NCI-H2227 (cell line): ENCODE measurements around the gene CMIP.
"Not testable (repeated sequence)": the region's sequence is repeated elsewhere in the genome, so short reads cannot be mapped to it uniquely, and the experiment has no call there.

ENCODE experiments used
- DNase-seq: peaks from one replicate; lab custom pipeline; 2025; ENCODE audit not compliant: unreplicated experiment; lab: John Stamatoyannopoulos, UW

Gene CMIP

DNA sequence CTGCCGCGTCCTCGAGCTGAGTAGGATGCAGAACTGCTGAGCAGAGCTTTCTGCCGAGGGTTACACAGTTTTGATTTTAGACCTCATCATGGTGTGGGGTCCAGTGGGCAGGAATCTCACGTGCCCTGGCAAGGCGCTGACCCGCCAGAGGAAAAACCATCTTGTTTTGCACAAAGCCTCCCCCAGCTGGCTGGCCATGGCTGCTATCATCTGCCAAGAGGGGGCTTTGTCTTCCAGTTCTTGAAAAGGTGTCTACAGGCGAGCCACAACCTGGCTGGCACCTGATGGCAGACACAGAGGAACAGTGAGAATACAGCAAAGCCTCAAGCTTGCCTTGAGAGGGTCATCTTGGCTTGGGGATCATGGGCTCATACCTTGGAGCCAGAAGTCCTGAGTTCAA is 118.3 kb downstream of the CMIP start:
- no peak for DNase-seq

DNA sequence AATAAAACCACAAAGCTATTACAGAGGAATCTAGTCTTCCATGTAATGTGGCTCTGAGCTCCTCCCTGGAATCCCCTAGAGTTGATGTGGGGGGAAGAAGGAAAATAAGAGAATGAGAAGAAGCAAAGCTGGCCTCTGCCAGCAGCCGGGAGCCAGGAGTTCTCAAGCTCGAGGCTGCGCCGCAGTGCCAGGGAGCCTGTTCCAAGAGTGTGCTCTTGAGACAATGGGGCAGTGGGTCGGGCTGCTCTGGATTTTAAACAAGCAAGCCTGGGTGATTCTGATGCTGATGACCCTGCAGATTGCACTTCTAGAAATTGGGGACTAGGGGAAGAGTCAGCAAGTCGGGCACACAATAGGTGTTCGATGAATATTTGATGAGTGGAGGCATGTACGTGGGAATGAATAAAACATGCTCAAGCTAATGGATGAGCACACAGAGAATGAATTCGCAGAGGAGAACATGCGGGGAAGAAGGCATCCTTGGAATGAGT is 119.9 kb downstream of the CMIP start:
- no peak for DNase-seq

DNA sequence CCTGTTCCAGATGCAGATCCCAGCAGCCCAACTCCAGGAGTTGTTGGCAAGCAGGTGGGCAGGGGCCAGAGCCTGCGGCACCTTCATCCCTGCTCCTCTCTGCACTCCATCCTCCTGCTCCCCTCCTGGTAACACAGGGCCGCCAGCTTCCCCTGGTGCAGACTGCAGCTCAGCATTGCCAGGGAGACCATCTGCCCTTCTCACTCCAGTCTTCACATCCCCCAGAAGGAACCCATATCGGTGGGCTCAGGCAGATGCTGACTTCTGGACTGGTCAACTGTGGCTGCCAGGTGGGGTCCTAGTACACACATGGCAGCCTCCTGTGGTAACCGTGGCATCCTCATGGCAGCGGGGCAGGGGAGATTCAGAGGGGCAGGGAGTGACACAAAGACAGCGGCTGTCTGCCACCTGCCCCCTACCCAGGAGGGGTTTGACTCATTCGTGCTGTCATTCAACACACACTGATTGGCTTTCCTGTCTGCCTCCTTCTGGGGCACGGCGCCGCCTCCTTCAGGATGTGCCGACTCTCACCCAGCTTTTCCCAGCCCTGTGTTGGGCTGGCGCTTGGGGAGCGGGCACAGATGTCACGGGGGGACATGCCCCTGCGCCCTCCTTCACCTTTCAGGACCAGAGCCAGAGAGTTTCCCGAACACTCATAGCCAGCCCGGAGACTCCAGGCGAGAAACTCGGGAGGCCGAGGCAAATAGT is 120.9 kb downstream of the CMIP start:
- no peak for DNase-seq

DNA sequence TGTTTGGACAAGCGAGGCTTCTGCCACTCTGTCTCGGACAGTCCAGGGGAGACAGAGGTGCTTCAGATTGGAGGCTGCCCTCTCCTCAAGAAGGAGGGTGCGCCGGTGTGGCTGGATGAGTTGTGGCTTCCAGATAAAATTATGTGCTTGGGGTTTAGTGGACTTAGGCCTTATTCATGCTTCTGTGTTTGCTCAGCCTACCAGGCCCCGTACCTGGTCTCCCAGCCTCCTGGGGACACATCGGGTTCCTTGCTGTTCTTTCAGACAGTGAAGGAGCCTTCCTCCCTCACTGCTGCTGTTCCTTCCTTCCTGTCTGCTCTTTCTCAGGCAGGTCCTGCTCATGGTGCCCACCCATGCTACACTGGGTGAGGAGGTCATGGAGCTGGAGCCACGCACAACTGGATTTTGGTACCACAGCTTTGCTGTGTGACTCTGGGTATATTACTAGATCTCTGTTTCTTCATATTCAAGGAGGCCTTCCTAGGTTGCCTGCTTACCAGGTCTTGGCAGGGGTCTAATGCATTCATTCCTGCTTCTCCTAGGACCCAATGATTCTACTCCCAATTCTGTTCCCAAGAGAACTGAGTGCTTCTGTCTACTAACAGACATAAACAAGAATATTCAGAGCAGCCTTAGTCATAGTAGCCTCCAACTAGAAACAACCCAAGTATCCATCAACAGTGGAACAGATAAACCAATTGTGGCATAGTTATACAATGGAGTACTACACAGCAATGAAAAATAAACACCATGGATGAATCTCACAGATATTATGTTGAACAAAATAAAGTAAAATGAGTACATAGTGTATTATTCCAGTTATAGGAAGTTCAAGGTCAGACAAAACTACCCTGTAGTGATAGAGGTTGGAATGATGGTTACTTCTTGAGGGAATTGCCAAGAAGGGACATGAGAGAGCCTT is 121.7 kb downstream of the CMIP start:
- DNase-seq = no peak

DNA sequence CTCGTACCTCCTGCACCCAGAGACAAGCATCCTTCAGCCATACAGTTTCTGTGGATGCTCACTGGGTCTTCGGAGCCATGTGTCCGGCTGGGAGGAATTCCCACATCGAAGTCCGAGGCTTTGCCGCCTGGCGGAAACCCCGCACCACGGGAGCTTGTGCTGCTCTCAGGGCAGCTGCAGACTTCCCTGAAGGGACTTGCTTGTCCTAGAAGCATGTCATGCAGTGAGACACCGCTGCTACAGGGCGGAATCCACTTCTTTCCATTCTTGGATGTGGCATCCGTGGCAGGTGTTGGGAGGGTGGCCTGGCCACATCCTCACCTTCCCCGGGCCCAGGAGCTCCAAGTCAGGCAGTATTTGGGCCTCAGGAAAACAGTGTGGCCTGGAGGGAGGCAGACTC is 122.5 kb downstream of the CMIP start:
- no peak for DNase-seq

DNA sequence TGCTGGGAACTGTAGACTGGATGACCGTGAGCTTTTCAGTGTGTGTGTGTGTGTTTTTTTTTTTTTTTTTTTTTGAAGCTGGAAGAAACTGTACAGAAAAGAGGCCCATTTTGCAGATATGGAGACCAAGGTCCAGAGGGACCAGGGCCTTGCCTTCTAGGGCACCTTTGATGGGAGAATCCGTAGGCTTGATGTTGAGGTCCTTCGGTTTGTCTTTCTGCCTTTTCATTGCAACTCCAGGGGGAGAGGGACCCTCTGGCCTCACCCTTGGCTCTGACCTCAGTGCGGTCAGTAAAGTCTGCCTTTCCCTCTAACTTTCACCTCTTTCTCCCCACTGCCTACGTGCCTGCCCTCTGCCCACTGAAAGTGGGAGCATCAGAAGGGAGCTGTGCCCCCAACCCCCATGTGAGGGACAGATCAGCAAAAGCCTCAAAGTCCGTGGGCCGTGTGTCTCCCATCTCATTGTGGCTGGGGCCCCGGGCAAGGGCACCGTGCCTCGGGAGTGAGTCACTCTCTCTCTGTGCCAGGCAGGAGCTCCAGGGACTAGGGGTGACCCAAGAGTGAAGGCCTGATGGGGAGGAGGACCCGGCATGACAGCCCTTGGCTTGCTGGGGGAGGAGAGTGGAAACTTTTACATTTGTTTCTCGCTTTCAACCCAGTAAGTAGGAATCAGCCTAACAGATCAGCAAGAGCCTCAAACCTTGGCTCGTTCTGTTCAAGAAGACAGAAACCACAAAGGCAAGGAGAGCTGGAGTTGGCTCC is 123.6 kb downstream of the CMIP start:
- no peak for DNase-seq

DNA sequence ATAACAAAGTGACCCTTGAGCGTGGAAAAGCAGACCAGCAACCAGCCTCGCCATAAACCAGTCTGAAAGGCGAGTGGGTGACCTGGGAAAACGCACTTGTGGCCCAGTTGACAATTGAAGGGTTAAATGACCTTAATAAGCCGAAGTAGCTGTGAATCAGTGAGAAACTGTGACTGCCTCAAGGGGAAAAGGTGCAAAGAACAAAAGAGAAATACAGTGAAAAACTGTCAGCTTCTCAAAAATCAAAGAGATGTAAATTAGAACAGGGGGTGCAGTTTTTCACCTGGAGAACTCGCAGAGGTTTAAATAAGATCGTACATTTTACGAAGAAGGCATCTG is 124.1 kb downstream of the CMIP start:
- no peak for DNase-seq

DNA sequence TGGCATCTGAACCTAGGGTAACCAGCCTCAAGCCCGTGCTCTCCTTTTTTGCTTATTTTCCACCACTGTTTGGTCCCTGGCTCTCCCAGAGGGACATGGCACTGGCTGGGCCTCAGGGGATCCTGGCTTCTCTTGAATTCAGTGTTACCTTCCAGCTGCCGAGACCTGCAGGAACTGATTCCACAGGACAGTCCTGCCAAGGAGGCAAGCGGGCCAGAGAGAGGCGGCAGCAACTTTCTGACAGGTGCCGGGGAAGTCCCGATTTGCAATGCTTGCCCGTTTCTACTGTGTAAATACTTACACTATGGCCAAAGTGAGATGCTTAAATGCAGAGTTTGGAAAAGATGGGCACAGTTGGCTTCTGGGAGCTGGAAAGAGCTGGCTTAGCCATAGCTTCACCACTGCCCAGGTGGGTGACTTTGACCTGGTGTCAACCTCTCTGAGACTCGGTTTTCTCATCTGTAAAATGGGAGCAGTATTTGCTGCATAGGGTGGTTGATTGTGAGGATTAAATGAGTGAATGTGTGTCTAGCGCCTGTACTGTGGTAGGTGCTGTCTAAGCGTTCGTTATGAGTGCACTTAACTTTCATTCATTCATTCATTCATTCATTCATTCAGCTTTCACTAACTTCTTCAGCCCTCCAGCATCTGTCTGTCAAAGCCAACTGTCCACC is 124.9 kb downstream of the CMIP start:
- no peak for DNase-seq

DNA sequence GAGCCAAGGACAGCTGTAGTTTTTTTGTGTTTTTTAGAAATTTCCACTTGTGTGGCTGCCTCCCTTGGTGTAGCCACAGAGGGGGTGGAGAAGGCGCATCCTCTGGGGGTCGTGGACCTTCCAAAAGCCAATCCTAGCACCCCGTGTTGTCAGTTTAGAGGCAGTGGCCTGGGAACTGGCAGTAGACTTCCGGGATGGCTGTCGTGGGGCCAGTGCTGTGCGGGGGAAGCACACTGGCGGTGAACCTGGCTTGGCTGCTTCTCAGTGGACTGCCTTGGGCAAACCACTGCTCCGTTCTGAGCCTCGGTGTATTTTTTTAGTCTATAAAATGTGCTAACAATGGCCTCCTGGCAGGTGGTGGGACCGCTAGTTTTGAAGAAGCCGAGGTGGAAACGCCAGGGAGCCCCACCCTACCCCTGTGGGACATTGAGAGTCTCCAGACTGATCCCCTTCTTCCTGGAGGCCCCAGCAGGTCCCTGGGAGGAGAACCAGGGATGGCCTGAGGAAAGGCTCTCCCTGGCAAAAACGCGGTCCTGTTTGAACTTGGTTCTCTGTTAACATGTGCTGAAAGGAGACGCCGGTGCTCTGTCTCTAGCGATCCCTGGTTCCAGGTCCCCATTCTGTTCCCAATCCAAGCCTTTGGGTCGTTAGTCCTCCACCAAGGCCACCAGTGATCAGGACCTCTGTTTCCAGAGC is 125.7 kb downstream of the CMIP start:
- no peak for DNase-seq

DNA sequence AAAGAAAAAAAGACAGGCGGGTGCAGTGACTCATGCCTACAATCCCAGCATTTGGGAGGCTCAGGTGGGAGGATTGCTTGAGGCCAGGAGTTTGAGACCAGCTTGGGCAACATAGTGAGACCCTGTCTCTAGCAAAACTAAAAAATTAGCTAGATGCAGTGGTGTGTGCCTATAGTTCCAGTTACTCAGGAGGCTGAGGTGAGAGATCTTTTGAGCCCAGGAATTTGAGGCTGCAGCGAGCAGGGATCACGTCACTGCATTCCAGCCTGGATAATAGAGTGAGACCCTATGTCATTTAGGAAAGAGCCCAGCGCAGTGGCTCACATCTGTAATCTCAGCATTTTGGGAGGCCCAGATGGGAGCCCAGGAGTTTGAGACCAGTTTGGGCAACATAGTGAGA is 126.6 kb downstream of the CMIP start:
- no peak for DNase-seq

DNA sequence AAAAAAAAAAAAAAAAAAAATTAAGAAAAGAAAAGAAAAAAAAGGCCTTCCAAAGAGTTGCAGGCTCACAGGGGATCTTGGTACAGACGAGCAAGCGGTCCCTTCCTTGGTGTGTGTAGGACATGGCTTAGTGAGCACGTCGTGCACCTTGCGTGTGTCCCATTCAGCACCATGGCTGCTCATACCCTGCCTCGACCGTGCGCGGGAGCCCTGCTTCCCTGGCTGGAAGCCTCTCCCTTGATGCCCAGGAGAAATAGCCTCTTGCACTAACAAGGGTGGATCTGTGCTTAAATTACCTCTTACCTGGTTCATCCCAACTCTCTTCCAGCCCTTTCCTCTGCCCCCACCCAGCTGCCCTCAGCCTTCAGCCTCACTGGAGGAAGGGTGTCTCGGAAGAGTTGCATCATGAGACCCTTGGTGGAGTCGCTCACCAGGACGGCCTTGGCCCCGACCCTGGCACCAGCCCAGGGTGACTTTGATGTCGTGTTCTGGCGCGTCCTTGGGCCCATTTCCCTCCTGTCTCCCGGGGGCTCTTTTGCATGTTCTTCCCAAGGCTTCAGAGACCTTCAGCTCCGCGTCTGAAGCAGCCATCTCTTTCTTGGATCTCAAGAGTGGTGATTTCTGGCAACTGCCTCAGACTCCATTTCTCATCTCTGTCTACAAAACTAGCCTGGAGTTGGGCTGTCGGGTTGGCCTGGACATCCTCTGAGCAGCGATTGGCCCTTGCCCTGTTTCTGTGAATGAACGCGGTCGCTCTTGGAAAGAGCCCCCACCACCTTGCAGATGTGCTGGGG is 127.2 kb downstream of the CMIP start:
- DNase-seq = no peak

DNA sequence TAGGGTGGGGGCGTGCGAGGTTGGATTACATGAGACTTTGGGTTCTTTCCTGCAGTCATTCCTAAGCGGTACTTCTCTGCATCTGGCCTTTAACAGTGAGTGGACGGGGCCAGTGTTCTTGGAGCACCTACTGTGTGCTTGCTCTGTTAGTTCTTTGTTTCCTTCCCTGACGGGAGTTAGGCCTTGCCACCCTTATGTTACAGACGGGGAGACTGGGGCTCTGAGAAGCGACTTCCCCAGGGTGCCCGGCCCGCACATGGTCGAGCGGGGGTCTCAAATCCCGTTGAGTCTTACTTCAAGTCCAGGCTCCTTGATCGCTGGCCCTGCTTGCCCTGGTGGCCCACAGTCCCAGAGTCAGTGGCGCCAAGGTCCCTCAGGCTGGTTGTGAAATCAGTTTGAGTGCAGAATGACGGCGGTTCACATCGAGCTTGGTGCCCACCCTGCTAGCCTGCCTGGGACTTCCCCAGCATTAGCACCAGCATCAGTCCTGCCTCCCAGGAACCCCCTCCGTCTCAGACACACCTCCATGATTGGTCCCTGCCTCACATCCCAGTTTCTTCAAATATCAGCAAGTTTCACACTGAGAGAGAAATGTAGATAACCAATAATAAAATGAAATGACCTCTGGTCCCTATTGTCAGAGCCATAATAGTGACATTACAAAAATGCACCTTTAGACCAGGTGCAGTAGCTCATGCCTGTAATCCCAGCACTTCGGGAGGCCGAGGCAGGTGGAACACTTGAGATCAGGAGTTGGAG is 128.0 kb downstream of the CMIP start:
- no peak for DNase-seq

DNA sequence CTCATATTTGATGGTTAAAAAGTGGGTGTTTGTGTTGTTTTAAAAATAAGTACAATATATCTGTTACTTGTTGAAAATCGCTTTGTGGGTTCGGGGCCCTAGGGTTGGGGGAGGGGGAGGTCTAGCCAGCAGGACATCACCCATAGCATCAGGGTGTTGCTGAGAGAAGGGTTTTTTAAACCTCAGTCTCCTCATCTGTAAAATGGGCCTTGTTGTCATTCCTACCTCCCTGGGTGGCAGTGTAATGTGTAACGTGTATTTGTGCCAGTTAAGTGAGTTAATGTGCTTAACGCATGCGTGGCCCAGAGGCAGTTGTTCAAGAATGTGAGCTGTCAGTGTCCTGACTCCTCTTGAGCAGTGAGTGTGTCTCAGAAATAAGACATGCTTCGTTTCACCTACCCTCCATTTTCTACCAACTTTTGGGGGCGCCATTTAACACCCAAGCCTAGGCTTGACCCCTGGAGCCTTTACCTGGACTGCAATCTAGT is 129.0 kb downstream of the CMIP start:
- no peak for DNase-seq

DNA sequence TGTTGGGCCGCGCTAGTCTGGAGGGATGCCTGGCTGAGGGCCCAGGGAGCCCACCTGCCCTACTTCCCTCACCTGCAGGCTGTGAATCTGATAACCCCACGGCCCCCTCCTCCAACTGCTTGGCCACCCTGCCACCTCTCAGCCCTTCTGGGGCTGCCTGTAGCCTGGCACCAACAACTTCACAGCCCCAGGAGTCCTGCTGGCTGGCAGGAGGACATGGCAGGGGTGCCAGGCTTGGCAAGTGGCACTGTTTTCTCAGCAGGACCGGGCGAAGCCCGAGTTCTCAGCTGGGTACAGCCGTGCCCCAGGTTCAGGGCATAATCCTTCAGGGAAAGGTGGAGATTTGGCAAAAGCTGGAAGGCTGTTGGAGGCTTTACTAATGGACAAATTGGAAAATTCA is 129.6 kb downstream of the CMIP start:
- DNase-seq = no peak

DNA sequence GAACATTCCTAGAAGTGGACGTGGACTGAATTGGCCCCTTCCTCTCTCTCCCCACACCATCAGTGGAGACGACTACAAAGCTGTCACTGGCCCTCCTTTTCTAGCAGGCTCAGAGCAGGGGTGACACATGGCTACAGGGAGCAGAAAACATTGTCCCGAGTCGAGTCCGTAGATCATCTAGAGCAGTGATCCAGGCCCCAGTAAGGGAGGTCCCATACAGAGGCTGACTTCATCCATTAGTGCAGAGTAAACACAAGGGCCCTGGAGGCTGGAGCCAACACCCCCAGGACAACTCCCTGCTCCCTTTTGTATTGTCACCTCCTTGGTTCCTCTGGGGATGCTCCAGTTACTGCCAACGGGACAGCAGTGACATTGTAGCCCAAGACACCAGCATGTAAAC is 130.7 kb downstream of the CMIP start:
- no peak for DNase-seq

DNA sequence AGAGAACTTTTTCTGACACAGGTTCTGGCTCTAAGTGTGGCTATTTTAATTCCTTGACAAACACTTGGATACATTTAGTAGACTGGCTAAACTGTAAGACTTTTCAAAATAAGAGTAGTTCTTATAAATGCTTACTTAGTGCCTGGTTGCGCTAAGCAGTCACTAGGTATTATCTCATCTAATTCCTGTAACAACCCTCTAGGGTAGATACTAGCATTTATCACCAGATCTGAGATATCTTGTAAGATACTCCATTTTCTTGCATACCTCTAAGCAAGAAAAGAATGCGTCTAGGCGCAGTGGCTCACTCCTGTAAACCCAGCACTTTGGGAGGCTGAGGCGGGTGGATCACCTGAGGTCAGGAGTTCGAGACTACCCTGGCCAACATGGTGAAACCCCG is 131.2 kb downstream of the CMIP start:
- DNase-seq = no peak

DNA sequence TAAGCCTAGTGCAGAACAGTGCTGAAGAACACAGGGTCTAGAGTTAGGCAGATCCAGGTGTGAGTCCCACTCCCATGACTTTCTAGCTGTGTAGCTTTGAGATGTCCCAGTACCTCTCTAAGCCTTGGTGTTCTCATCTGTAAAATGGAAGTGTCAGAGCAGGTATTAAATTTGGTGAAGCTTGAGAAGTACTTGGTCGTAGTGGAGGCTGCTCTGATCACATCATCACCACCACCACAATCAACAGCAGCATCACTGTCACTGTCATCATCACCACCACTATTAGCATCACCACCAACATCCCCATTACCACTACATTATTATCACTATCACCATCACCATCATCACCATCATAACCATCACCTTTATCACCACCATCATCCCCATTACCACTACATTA is 132.1 kb downstream of the CMIP start:
- no peak for DNase-seq

DNA sequence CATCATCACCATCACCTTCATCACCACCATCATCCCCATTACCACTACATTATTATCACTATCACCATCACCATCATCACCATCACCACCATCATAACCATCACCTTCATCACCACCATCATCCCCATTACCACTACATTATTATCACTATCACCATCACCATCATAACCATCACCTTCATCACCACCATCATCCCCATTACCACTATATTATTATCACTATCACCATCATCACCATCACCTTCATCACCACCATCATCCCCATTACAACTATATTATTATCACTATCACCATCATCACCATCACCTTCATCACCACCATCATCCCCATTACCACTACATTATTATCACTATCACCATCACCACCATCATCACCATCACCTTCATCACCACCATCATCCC is 132.7 kb downstream of the CMIP start:
- not testable (repeated sequence) for DNase-seq

DNA sequence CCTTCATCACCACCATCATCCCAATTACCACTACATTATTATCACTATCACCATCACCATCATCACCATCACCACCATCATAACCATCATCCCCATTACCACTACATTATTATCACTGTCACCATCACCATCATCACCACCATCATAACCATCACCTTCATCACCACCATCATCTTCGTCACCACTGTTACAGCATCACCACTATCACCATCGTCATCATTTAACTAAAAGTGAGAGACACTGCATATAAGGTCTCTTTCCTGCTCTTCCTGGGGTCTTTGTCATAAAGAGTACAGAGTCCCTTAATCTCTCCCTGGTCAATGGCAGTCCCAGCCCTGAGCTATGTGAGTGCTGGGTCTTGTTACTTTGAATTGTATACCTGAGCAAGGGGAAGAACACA is 133.5 kb downstream of the CMIP start:
- no peak for DNase-seq
